Endodermal cell (in vitro differentiated cells): ENCODE data around the gene SLC4A8. TPM values are rescaled to one million over a fixed set of nuclear protein-coding genes. Genes with fewer than 3 reads are reported as not detected.

ENCODE experiments used
- DNase-seq: peaks from one replicate; pipeline ENCODE4 v3.0.0-alpha.2; 2017
- H3K27ac ChIP-seq: 2 replicates; pipeline ENCODE4 v1.5.1; 2013; ENCODE audit warnings: mild to moderate bottlenecking, low read depth, low read length, moderate library complexity
- H3K27me3 ChIP-seq: 2 replicates; pipeline ENCODE4 v1.6.1; 2013; ENCODE audit warnings: mild to moderate bottlenecking, low read length, moderate library complexity; ENCODE audit not compliant: insufficient read depth, control insufficient read depth, poor library complexity, severe bottlenecking
- H3K36me3 ChIP-seq: 2 replicates; pipeline ENCODE4 v1.7.0; 2013; ENCODE audit warnings: mild to moderate bottlenecking, low read length, moderate library complexity; ENCODE audit not compliant: control insufficient read depth, insufficient read depth
- H3K4me1 ChIP-seq: one replicate; pipeline ENCODE4 v1.7.0; 2013; ENCODE audit warnings: low read length; ENCODE audit not compliant: control insufficient read depth, insufficient read depth
- H3K4me3 ChIP-seq: 2 replicates; pipeline ENCODE4 v1.5.1; 2013; ENCODE audit warnings: mild to moderate bottlenecking, low read length, moderate library complexity
- H3K9ac ChIP-seq: 2 replicates; pipeline ENCODE4 v1.6.1; 2013; ENCODE audit warnings: mild to moderate bottlenecking, low read length, moderate library complexity; ENCODE audit not compliant: poor library complexity, severe bottlenecking; ENCODE audit errors: extremely low read depth
- H3K9me3 ChIP-seq: 2 replicates; pipeline ENCODE4 v1.6.1; 2013; ENCODE audit warnings: mild to moderate bottlenecking, low read length, moderate library complexity; ENCODE audit not compliant: control insufficient read depth
- H3K27ac Mint-ChIP-seq: 2 replicates; pipeline ENCODE4 v1.8.0; 2020; ENCODE audit warnings: mixed read lengths
- H3K27me3 Mint-ChIP-seq: 2 replicates; pipeline ENCODE4 v1.8.0; 2021; ENCODE audit warnings: mild to moderate bottlenecking, mixed read lengths; ENCODE audit not compliant: insufficient read depth
- H3K36me3 Mint-ChIP-seq: 2 replicates; pipeline ENCODE4 v1.8.0; 2020; ENCODE audit warnings: low read depth, mixed read lengths
- H3K4me1 Mint-ChIP-seq: 2 replicates; pipeline ENCODE4 v1.8.0; 2020; ENCODE audit warnings: mixed read lengths
- H3K4me3 Mint-ChIP-seq: 2 replicates; pipeline ENCODE4 v1.8.0; 2020; ENCODE audit warnings: mild to moderate bottlenecking, moderate library complexity, mixed read lengths
- H3K9me3 Mint-ChIP-seq: 2 replicates; pipeline ENCODE4 v1.8.0; 2020; ENCODE audit warnings: mild to moderate bottlenecking, mixed read lengths
- CTCF ChIP-seq: fragments of 200-600 bp; sonication (generic); conservative IDR thresholded peaks from 2 replicates; pipeline ENCODE4 v1.5.0; 2021; ENCODE audit warnings: antibody characterized with exemption, mild to moderate bottlenecking
- WGBS, 2 experiments: methylation state at CpG; one replicate each; pipeline versions ENCODE4 v1.1.5 to v1.1.7; 2013; ENCODE audit warnings: missing lambda C conversion rate in 2 of 2, mixed read lengths in 1 of 2; ENCODE audit not compliant: insufficient coverage in 1 of 2, insufficient read length in 1 of 2; 5-methylcytosine and 5-hydroxymethylcytosine counted together
- total RNA-seq, 2 donors: library from RNA; stranded (reverse); fragmentation: NEBNext Ultra II Directional in 1 of 2; extraction: Animal tissue kit (Norgen Biotek cat#: 25700) in 1 of 2; gene quantifications; 2 replicates in 1 of 2; 3 replicates in 1 of 2; pipeline ENCODE4 v1.2.1, GENCODE V29; 2021

Gene SLC4A8
- total RNA-seq, 2 donors from 2014 or later, result 25.8 to 26.4 TPM

GRCh38 chr12:51473947-51474346 is 49.3 kb downstream of the SLC4A8 start:
- Mint-ChIP-seq H3K27ac (no peak overlapping the region), H3K9me3 (no peaks in the 10 kb centered on the region), H3K4me3 (no peak overlapping the region), H3K27me3 (no peaks in the 10 kb centered on the region), H3K36me3 (peaks cover 53% of the 10 kb centered on the region), H3K4me1 (peaks cover 1% of the 10 kb centered on the region)
- no peak for DNase-seq
- Histone ChIP-seq H3K9ac (no peak overlapping the region), H3K36me3 (peaks cover 16% of the 10 kb centered on the region), H3K4me3 (no peak overlapping the region), H3K27ac (no peak overlapping the region), H3K4me1 (no peaks in the 10 kb centered on the region), H3K27me3 (no peaks in the 10 kb centered on the region), H3K9me3 (no peaks in the 10 kb centered on the region)
- no peak for TF ChIP-seq CTCF
- WGBS, 2 experiments, result 100% methylated on average over 2 of the region's 2 CpGs; no CpG with 5 or more reads in 1 of the 2 experiments

GRCh38 chr12:51475543-51475942 is 50.9 kb downstream of the SLC4A8 start:
- no peak for DNase-seq
- H3K27me3 Mint-ChIP-seq, result no peaks in the 10 kb centered on the region
- H3K9me3 ChIP-seq, result no peaks in the 10 kb centered on the region

GRCh38 chr12:51480978-51481377 is 56.3 kb downstream of the SLC4A8 start:
- WGBS, 2 experiments, result 91 to 100% methylated on average over 1 to 3 of the region's 3 CpGs
- H3K36me3 Mint-ChIP-seq, result peaks cover 20% of the 10 kb centered on the region
- no peaks in the 10 kb centered on the region for H3K9me3 Mint-ChIP-seq
- H3K4me1 Mint-ChIP-seq, result peaks cover 9% of the 10 kb centered on the region
- no peaks in the 10 kb centered on the region for H3K27me3 Mint-ChIP-seq
- DNase-seq, result no peak
- TF ChIP-seq CTCF, result no peak
- Histone ChIP-seq H3K4me1 (peaks cover 4% of the 10 kb centered on the region), H3K9me3 (no peaks in the 10 kb centered on the region), H3K9ac (no peak overlapping the region), H3K36me3 (no peaks in the 10 kb centered on the region), H3K27ac (no peak overlapping the region), H3K27me3 (no peaks in the 10 kb centered on the region), H3K4me3 (no peak overlapping the region)
- H3K4me3 Mint-ChIP-seq, result no peak overlapping the region
- no peak overlapping the region for H3K27ac Mint-ChIP-seq

More at GRCh38 chr12:51475543-51475942, 50.9 kb downstream of the SLC4A8 start:
- WGBS, 2 experiments, result 83 to 95% methylated on average over 1 of the region's 1 CpG
- TF ChIP-seq CTCF, result no peak
- H3K27ac Mint-ChIP-seq, result no peak overlapping the region
- peaks cover 16% of the 10 kb centered on the region for H3K36me3 ChIP-seq
- no peak overlapping the region for H3K27ac ChIP-seq
- H3K4me3 Mint-ChIP-seq, result no peak overlapping the region
- no peak overlapping the region for H3K4me3 ChIP-seq
- no peaks in the 10 kb centered on the region for H3K4me1 ChIP-seq
- no peaks in the 10 kb centered on the region for H3K27me3 ChIP-seq
- no peaks in the 10 kb centered on the region for H3K9me3 Mint-ChIP-seq
- no peak overlapping the region for H3K9ac ChIP-seq
- H3K4me1 Mint-ChIP-seq, result peaks cover 1% of the 10 kb centered on the region
- peaks cover 55% of the 10 kb centered on the region for H3K36me3 Mint-ChIP-seq
